ENCODE results near the gene TMEM239.

GRCh38 chr20:2809690-2810089, 6.5 kb upstream of the TMEM239 start:
- TF ChIP-seq CTCF (IDR thresholded peaks at IDR 0.05) (no peak), POLR2A (IDR thresholded peaks at IDR 0.05) (no peak)
